Stimulated activated CD8-positive, alpha-beta memory T cell treated with anti-CD3 and anti-CD28 coated beads, Interleukin-12 subunit alpha, Interleukin-12 subunit beta, amount 100 ng/mL, for 24 hours (primary cell): Measurements from ENCODE around the gene SCFD1.
"Not testable (repeated sequence)": the region's sequence is repeated elsewhere in the genome, so short reads cannot be mapped to it uniquely, and the experiment has no call there.

ENCODE experiments used
- DNase-seq: peaks from one replicate; pipeline ENCODE4 v3.0.0-alpha.2; 2020; ENCODE audit errors: extremely low read depth

SCFD1 gene

GRCh38 chr14:30608533-30609006 is 13.5 kb upstream of the SCFD1 start:
- DNase-seq, result no peak

GRCh38 chr14:30610787-30611343 is 11.3 kb upstream of the SCFD1 start:
- DNase-seq, result no peak

DNA sequence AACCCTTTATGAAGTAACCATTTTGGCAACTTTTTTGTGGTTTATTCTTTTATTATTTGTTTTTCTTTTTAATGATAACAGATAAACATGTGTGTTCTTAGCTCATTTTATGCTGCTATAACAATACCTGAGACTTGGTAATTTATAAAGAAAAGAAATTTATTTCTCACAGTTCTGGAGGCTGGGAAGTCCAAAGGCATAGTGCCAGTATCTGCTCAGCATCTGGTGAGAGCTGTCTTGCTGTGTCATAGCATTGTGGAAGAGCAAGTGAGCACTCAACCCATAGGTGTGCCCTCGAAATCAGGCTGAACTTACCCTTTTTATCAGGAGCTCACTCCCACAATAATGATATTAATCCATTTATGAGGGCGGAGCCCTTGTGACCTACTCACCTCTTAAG is 8.0 kb upstream of the SCFD1 start:
- no peak for DNase-seq

GRCh38 chr14:30620178-30620577 is 1.9 kb upstream of the SCFD1 start:
- no peak for DNase-seq

DNA sequence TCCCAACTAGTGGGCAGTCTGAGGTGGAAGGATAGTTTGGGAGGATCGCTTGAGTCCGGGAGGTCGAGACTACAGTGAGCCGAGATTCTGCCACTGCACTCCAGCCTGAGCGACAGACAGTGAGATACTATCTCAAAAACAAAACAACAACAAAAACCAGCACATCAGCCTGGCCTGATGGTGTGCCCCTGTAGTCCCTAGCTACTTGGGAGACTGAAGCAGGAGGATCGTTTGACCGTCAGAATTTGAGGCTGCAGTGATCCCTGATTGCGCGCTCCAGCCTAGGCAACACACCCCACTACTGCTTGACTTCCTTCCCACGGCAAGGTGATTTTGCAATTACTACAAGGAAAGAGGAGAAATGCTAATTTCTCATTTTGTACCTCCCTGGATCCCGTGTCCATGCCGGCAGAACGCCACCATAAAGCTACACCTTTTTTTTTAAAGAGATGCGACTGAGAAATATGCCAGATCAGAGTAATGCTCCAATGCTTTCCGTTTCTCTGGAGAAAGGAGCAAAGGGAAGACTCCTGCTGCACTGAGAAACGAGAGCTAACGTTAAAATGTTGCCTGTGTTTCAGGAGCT is 672 bp upstream of the SCFD1 start:
- DNase-seq, result no peak

DNA sequence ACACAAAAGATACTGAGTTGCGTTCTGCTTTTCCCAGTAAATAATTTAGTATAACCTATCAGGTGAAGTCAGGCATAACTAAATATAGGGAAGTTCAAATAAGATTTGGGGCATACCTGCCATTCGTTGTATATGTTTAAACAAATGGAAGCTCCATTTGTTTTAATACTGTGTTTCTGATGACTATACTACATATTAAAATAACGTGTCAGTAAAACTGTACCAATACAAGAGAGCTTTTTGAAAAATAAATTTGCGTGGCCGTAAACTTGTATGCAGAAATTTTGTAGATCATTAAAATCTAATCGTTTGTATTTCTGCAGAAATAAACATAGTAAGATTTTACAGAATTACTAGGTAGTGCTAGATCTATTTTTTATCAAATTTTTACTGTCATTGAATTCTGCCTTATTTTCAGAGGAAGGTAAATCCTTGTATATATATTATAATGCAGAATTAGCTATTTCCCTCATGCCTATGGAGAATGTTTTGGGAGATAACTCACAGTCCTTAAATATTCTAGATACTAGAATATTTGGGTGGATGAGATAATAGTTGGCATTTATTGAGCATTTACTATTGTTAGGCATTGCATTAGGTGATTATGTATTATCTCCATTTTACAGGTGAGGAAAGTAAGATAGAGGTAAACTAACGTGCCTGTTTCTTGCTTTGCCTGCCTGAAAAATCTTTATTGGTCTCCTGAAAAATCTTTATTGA is 1.5 kb downstream of the SCFD1 start:
- no peak for DNase-seq

GRCh38 chr14:30624132-30624423 is 2.0 kb downstream of the SCFD1 start:
- no peak for DNase-seq

- DNase-seq, result no peak
These were observed 3.4 kb downstream of the SCFD1 start for GRCh38 chr14:30625533-30625932.

DNA sequence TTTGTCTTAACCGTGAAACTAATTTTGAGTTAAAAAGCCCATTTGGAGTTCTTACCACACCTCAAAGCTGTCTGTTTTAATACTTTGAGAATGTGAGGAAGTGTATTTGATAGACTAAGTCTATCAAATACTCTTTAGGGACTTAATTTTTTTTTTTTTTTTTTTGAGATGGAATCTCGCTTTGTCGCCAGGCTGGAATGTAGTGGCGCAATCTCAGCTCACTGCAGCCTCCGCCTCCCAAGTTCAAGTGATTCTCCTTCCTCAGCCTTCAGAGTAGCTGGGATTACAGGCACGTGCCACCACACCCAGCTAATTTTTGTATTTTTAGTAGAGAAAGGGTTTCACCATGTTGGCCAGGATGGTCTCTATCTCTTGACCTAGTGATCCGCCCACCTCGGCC is 7.3 kb downstream of the SCFD1 start:
- not testable (repeated sequence) for DNase-seq

DNA sequence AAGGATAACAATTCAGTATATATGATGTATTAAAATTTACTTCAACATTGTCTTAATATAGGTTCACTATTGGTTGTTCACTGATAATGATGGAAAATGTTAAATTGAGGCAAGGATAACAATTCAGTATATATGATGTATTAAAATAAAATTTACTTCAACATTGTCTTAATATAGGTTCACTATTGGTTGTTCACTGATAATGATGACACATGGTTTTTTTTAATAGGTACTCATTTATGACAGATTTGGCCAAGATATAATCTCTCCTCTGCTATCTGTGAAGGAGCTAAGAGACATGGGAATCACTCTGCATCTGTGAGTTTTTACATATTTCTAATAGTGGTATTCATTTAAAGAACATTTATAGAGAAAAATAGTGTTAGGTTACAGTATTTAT is 8.1 kb downstream of the SCFD1 start:
- no peak for DNase-seq

DNA sequence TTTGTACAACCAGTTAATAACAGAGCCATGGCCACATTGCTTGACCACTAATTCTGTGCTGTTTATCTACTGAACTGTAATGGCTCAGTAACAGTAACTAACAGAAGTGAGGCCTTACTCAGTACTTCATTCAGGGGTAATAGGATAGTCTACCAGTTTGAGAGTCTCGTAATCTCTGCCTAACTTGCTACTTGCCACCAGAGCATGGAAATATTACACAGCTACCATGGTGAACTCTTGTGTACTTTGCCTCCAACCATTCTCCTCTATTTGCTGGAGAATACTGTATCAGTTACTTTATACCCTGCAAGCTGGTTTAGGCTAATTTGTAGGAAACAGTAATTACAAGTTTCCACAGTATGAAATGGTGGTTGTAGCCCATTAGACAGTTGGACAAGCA is 10.6 kb downstream of the SCFD1 start:
- no peak for DNase-seq

DNA sequence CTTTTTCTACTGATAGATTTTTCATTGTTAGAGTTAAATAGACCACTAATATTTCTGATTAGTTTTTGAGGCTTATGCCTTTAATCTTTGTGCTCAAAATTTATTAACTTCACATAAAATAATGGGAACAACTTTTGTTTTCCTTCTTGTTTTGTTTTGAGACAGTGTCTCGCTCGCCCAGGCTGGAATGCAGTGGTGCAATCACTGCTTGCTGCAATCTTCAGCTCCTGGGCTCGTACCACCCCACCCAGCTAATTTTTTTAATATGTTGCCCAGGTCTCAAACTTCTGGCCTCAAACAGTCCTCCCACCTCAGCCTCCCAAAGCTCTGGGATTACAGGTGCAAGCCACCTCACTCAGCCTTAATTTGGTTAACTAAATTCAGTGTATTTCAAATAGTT is 16.8 kb downstream of the SCFD1 start:
- DNase-seq, result no peak

DNA sequence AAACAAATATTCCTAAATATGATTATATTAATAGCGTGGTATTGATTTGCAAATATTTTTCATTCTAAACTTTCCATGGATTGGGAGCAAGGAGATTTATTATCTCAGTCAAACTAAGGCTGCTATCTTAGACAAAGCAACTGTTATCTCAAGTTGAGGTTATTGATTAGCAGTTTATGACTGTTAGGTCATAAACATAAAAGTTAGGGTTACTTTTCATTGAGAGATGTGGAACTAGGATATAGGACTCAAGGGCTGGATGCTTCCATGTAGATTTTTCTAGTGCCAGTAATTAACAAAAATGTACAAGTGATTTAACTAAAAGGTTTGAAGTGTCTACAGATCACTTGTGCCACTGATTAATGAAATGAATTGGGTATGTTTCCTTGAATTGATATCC is 19.1 kb downstream of the SCFD1 start:
- DNase-seq, result no peak

DNA sequence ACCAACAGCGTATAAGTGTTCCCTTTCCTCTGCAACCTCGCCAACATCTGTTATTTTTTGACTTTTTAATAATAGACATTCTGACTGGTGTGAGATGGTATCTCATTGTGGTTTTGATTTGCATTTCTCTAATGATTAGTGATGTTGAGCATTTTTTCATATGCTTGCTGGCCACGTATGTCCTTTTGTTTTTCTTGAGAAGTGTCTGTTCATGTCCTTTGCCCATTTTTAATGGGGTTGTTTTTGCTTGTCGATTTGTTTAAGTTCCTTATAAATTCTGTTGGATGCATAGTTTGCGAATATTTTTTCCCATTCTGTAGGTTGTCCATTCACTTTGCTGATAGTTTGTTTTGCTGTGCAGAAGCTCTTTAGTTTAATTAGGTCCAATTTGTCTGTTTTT is 22.3 kb downstream of the SCFD1 start:
- not testable (repeated sequence) for DNase-seq

- DNase-seq, result no peak
These were observed 23.5 kb downstream of the SCFD1 start for GRCh38 chr14:30645600-30645999.

DNA sequence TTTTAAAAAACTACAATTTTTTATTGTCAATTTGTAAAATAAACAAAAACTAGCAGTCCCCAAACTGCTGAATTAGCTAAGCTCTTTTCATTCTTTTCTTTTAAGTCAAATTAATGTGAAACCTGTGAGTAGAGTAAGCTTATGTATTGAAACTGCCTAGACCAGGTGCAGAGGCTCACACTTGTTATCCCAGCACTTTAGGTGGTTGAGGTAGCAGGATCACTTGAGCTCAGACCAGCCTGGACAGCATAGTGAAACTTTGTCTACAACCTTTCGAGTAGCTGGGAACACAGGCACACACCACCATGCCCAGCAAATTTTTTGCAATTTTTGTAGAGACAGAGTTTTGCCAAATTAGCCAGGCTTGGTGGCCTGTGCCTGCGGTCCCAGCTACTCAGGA is 26.4 kb downstream of the SCFD1 start:
- DNase-seq, result no peak

- DNase-seq, result no peak
These were observed 29.8 kb downstream of the SCFD1 start for GRCh38 chr14:30651937-30652336.

DNA sequence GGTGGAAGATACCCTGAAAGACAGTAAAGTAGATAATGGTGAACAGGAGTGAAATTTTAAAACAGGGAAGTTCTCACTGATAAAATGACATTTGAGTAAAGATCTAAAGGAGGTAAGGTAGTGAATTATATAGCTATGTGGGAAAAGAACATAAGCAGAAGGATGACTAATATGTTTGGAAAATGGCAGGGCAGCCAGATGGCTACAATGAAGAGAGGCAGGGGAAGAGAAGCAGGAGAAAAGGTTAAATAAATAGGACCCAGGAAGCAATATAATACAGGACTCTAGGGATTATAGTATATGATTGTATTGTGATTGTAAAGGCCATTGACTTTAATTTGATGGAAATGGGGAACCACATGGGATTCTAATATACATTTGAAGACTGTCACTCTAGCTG is 33.0 kb downstream of the SCFD1 start:
- no peak for DNase-seq

DNA sequence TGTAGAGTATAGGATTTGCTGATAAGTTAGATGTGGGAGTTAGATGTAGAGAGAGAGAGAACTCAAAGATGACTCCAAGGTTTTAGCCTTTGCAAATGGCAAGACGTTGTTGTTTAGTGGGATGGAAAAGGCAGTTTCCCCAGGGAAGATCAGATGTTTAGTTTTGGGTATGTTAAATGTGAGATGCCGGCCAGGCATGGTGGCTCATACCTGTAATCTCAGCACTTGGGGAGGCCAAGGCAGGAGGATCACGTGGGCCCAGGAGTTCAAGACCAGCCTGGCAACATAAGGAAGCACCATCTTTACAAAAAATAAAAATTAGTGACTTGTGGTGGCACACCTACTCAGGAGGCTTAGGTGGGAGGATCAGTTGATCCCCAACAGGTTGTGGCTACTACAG is 33.5 kb downstream of the SCFD1 start:
- DNase-seq, result no peak

GRCh38 chr14:30656190-30656632 is 34.1 kb downstream of the SCFD1 start:
- DNase-seq, result no peak

- DNase-seq, result no peak
These were observed 34.9 kb downstream of the SCFD1 start for GRCh38 chr14:30657050-30657449.

GRCh38 chr14:30657606-30658163 is 35.6 kb downstream of the SCFD1 start:
- DNase-seq, result no peak

DNA sequence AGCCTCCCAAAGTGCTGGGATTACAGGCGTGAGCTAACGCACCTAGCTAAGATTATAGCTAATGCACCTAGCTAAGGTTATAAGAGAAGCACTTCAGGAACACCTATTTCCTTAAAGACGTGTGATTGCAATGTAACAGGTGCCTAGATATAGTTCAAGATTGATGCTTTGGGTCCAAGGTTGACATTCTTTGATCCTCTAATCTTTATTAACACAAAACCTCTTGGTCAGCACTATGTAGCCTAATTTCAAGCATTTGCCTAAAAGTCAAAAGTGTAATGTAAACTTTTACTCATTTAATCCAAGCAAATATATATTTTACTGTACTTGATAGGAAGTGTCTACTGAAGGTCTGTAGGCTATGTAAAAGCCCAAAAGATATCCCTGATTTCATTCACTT is 36.5 kb downstream of the SCFD1 start:
- DNase-seq, result no peak
